IMR-90 (cell line): ENCODE results near the gene NXPH2. TPM values are rescaled to one million over a fixed set of nuclear protein-coding genes. Genes with fewer than 3 reads are reported as not detected.

Source experiments
- ATAC-seq: fragments of 200-7000 bp; cut with Tn5 transposase; 2 replicates; pipeline ENCODE4 v1.9.1; 2020; ENCODE audit warnings: low read depth, mild to moderate bottlenecking, moderate library complexity
- BruUV-seq: library from RNA; stranded (reverse); fragments of 400-500 nt; replicated peaks from 2 replicates; lab custom pipeline; 2021; lab: Mats Ljungman, UMichigan
- CTCF ChIA-PET: fragments of 300-600 bp; formaldehyde crosslinking; extraction: SDS; loops from one replicate; lab custom pipeline; 2021; ENCODE audit warnings: antibody characterized with exemption; lab: Yijun Ruan, JAX
- POLR2A ChIA-PET: fragments of 300-600 bp; sonication (Branson Sonifier 250); formaldehyde crosslinking; loops from one replicate; lab custom pipeline; 2022; ENCODE audit warnings: antibody characterized with exemption; ENCODE audit not compliant: unreplicated experiment; lab: Charles Lee
- DNase-seq: peaks from one replicate; pipeline ENCODE4 v3.0.0; 2013
- H2AFZ ChIP-seq: replicated peaks from 2 replicates; pipeline ENCODE3; 2013; ENCODE audit warnings: low read length, mild to moderate bottlenecking; ENCODE audit not compliant: poor library complexity
- H2AK5ac ChIP-seq: 2 replicates; pipeline ENCODE4 v1.6.1; 2013; ENCODE audit warnings: low read depth, low read length, inconsistent platforms
- H2AK9ac ChIP-seq: replicated peaks from 2 replicates; pipeline ENCODE3; 2013; ENCODE audit warnings: mild to moderate bottlenecking, low read depth, low read length, moderate library complexity; ENCODE audit not compliant: poor library complexity
- H2BK120ac ChIP-seq: 2 replicates; pipeline ENCODE4 v1.6.1; 2013; ENCODE audit warnings: low read depth, low read length, inconsistent platforms
- H2BK15ac ChIP-seq: 3 replicates; pipeline ENCODE4 v1.6.1; 2013; ENCODE audit warnings: low read depth, low read length, inconsistent platforms
- H2BK20ac ChIP-seq: 2 replicates; pipeline ENCODE4 v1.6.1; 2013; ENCODE audit warnings: low read depth, mild to moderate bottlenecking, inconsistent platforms, low read length, moderate library complexity
- H2BK5ac ChIP-seq: 2 replicates; pipeline ENCODE4 v1.6.1; 2013; ENCODE audit warnings: mild to moderate bottlenecking, low read depth, low read length, inconsistent platforms; ENCODE audit not compliant: poor library complexity, severe bottlenecking
- H3K14ac ChIP-seq: replicated peaks from 2 replicates; pipeline ENCODE4 v1.6.1; 2013; ENCODE audit warnings: low read depth, low read length, inconsistent platforms
- H3K18ac ChIP-seq: 2 replicates; pipeline ENCODE4 v1.6.1; 2013; ENCODE audit warnings: low read depth, low read length, control low read depth
- H3K23ac ChIP-seq: 2 replicates; pipeline ENCODE4 v1.6.1; 2013; ENCODE audit warnings: low read depth, low read length, inconsistent platforms
- H3K27ac ChIP-seq: 2 replicates; pipeline ENCODE4 v1.5.1; 2013; ENCODE audit warnings: mild to moderate bottlenecking, control low read depth, low read length; ENCODE audit not compliant: insufficient read depth
- H3K27me3 ChIP-seq: 2 replicates; pipeline ENCODE4 v1.6.1; 2013; ENCODE audit warnings: low read length; ENCODE audit not compliant: control insufficient read depth, insufficient read depth
- H3K36me3 ChIP-seq: 2 replicates; pipeline ENCODE4 v1.6.1; 2013; ENCODE audit warnings: low read length, mixed read lengths; ENCODE audit not compliant: control insufficient read depth, insufficient read depth
- H3K4ac ChIP-seq: 2 replicates; pipeline ENCODE4 v1.6.1; 2013; ENCODE audit warnings: low read depth, low read length, inconsistent platforms
- H3K4me1 ChIP-seq: 2 replicates; pipeline ENCODE4 v1.6.1; 2013; ENCODE audit warnings: low read length, mixed read lengths; ENCODE audit not compliant: control insufficient read depth, insufficient read depth
- H3K4me2 ChIP-seq: 2 replicates; pipeline ENCODE4 v1.6.1; 2013; ENCODE audit warnings: low read depth, mild to moderate bottlenecking, control low read depth, low read length, moderate library complexity
- H3K4me3 ChIP-seq: 2 replicates; pipeline ENCODE4 v1.5.1; 2013; ENCODE audit warnings: low read depth, mild to moderate bottlenecking, control low read depth, low read length, moderate library complexity; ENCODE audit not compliant: insufficient read depth
- H3K56ac ChIP-seq: 2 replicates; pipeline ENCODE4 v1.6.1; 2013; ENCODE audit warnings: low read length, inconsistent platforms; ENCODE audit not compliant: insufficient read depth; ENCODE audit errors: extremely low read depth
- H3K79me1 ChIP-seq, 2 experiments: 2 replicates each; pipeline ENCODE4 v1.6.1; 2013; ENCODE audit warnings: low read length in 2 of 2, inconsistent platforms in 1 of 2, low read depth in 1 of 2
- H3K9ac ChIP-seq: 2 replicates; pipeline ENCODE4 v1.6.1; 2013; ENCODE audit warnings: low read depth, low read length, control low read depth
- H3K9me1 ChIP-seq: 2 replicates; pipeline ENCODE4 v1.6.1; 2013; ENCODE audit warnings: low read length, inconsistent platforms; ENCODE audit not compliant: insufficient read depth
- H3K9me3 ChIP-seq: 2 replicates; pipeline ENCODE4 v1.6.1; 2013; ENCODE audit warnings: low read length; ENCODE audit not compliant: control insufficient read depth, insufficient read depth
- H4K20me1 ChIP-seq: 2 replicates; pipeline ENCODE4 v1.6.1; 2013; ENCODE audit warnings: low read length, inconsistent platforms; ENCODE audit not compliant: insufficient read depth
- H4K5ac ChIP-seq: 2 replicates; pipeline ENCODE4 v1.6.1; 2013; ENCODE audit warnings: mild to moderate bottlenecking, low read depth, low read length, control low read depth
- H4K8ac ChIP-seq, 2 experiments: 2 replicates each; pipeline ENCODE4 v1.6.1; 2013; ENCODE audit warnings: low read depth in 2 of 2, low read length in 2 of 2, control low read depth in 1 of 2, inconsistent platforms in 1 of 2
- H4K91ac ChIP-seq: 2 replicates; pipeline ENCODE4 v1.6.1; 2013; ENCODE audit warnings: low read depth, low read length, inconsistent platforms; ENCODE audit not compliant: insufficient read depth
- BHLHE40 ChIP-seq: fragments of 150-350 bp; IDR thresholded peaks from 2 replicates; pipeline ENCODE4 v1.6.1; 2016; ENCODE audit warnings: mild to moderate bottlenecking, low read depth, low read length
- CEBPB ChIP-seq: IDR thresholded peaks from 2 replicates; pipeline ENCODE4 v1.6.1; 2012; ENCODE audit warnings: low read depth, low read length, improper control_type of control experiment
- CHD1 ChIP-seq: IDR thresholded peaks from 2 replicates; pipeline ENCODE4 v1.6.1; 2012; ENCODE audit warnings: low read depth, low read length, improper control_type of control experiment
- CTCF ChIP-seq: conservative IDR thresholded peaks from 2 replicates; pipeline ENCODE4 v1.5.1; 2012; ENCODE audit warnings: mild to moderate bottlenecking, low read depth, low read length, improper control_type of control experiment
- ELK1 ChIP-seq: fragments of 150-350 bp; IDR thresholded peaks from 2 replicates; pipeline ENCODE4 v1.6.1; 2016; ENCODE audit warnings: low read depth, mild to moderate bottlenecking, low read length, moderate library complexity, borderline replicate concordance
- FOS ChIP-seq: fragments of 150-350 bp; IDR thresholded peaks from 2 replicates; pipeline ENCODE4 v1.6.1; 2016; ENCODE audit warnings: low read depth, low read length
- MAFK ChIP-seq: IDR thresholded peaks from 2 replicates; pipeline ENCODE4 v1.6.1; 2012; ENCODE audit warnings: low read depth, low read length, improper control_type of control experiment
- MAZ ChIP-seq: IDR thresholded peaks from 2 replicates; pipeline ENCODE4 v1.6.1; 2012; ENCODE audit warnings: low read depth, mild to moderate bottlenecking, low read length, improper control_type of control experiment, moderate library complexity, borderline replicate concordance
- MXI1 ChIP-seq: IDR thresholded peaks from 2 replicates; pipeline ENCODE4 v1.6.1; 2012; ENCODE audit warnings: low read depth, mild to moderate bottlenecking, low read length, moderate library complexity, borderline replicate concordance
- NFE2L2 ChIP-seq: fragments of 150-350 bp; IDR thresholded peaks from 2 replicates; pipeline ENCODE4 v1.6.1; 2016; ENCODE audit warnings: low read depth, mild to moderate bottlenecking, low read length
- POLR2A ChIP-seq: IDR thresholded peaks from 2 replicates; pipeline ENCODE4 v1.6.1; 2012; ENCODE audit warnings: mild to moderate bottlenecking, low read depth, low read length
- RAD21 ChIP-seq: IDR thresholded peaks from 2 replicates; pipeline ENCODE4 v1.6.1; 2012; ENCODE audit warnings: low read length, improper control_type of control experiment
- RCOR1 ChIP-seq: IDR thresholded peaks from 2 replicates; pipeline ENCODE4 v1.6.1; 2012; ENCODE audit warnings: mild to moderate bottlenecking, low read length, improper control_type of control experiment; ENCODE audit not compliant: insufficient replicate concordance
- RFX5 ChIP-seq: IDR thresholded peaks from 2 replicates; pipeline ENCODE4 v1.8.0; 2012; ENCODE audit warnings: low read depth, mild to moderate bottlenecking, low read length, moderate library complexity
- SMC3 ChIP-seq: fragments of 150-350 bp; IDR thresholded peaks from 2 replicates; pipeline ENCODE4 v1.6.1; 2016; ENCODE audit warnings: low read depth, mild to moderate bottlenecking, antibody characterized with exemption, low read length, moderate library complexity
- USF2 ChIP-seq: fragments of 150-350 bp; IDR thresholded peaks from 2 replicates; pipeline ENCODE4 v1.6.1; 2017; ENCODE audit warnings: mild to moderate bottlenecking, antibody characterized with exemption, low read length, low read depth
- WGBS, 2 experiments: methylation state at CpG; one replicate each; pipeline versions ENCODE4 v1.1.5 to v1.1.7; 2013; ENCODE audit warnings: missing lambda C conversion rate in 2 of 2; ENCODE audit not compliant: insufficient read length in 1 of 2; ENCODE audit errors: extremely low coverage in 2 of 2; 5-methylcytosine and 5-hydroxymethylcytosine counted together
- dilution Hi-C: fragments of 300-500 bp; cut with HindIII; formaldehyde crosslinking; loops from one replicate; pipeline ENCODE4 v1.14.3; 2018; ENCODE audit warnings: low sequenced_read_pairs; ENCODE audit not compliant: unreplicated experiment
- in situ Hi-C: fragments of 300-500 bp; cut with MboI; formaldehyde crosslinking; loops from 3 replicates; pipeline ENCODE4 v1.14.3; 2019; ENCODE audit warnings: low sequenced_read_pairs, inconsistent platforms, mixed read lengths
- intact Hi-C: fragments of 100-400 bp; cut with micrococcal nuclease; formaldehyde crosslinking; loops from 2 replicates; pipeline ENCODE4 v1.10.0; 2022
- polyA plus RNA-seq, 3 experiments: library from polyadenylated mRNA; depleted of rRNA; stranded (reverse); fragments of >200 nt; gene quantifications; 2 replicates each; pipeline ENCODE4 v1.2.3, GENCODE V29; 2012; ENCODE audit warnings: low replicate concordance in 1 of 3
- total RNA-seq: library from RNA; depleted of rRNA; stranded (reverse); fragments of >200 nt; gene quantifications from 2 replicates; pipeline ENCODE4 v1.2.3, GENCODE V29; 2012

The NXPH2 gene
- total and polyA plus RNA-seq, 2 of the 4 experiments (the other 2 are of a cell fraction), result not detected

GRCh38 chr2:138700716-138701115 is 79.5 kb downstream of the NXPH2 start:
- Histone ChIP-seq H2BK120ac (no peak overlapping the region), H4K20me1 (no peaks in the 10 kb centered on the region), H2BK20ac (no peak overlapping the region), H3K14ac (no peak overlapping the region), H2AK5ac (no peak overlapping the region), H3K79me1 (no peaks in the 10 kb centered on the region), H3K9me1 (no peaks in the 10 kb centered on the region), H3K4me2 (no peak overlapping the region), H3K4ac (no peak overlapping the region), H2AFZ (no peak overlapping the region), H4K8ac (no peak overlapping the region), H3K56ac (no peak overlapping the region), H2AK9ac (no peak overlapping the region), H3K9me3 (no peaks in the 10 kb centered on the region), H3K4me1 (no peaks in the 10 kb centered on the region), H2BK5ac (no peak overlapping the region), H3K18ac (no peak overlapping the region), H3K27ac (no peak overlapping the region), H2BK15ac (no peak overlapping the region), H3K4me3 (no peak overlapping the region), H3K23ac (no peak overlapping the region), H3K9ac (no peak overlapping the region), H4K5ac (no peak overlapping the region), H4K91ac (no peak overlapping the region), H3K27me3 (no peaks in the 10 kb centered on the region; the same call in 1 of the 2 replicates), H3K36me3 (no peaks in the 10 kb centered on the region)
- no CpG with 5 or more reads among the region's 8 CpGs for WGBS, 2 experiments
- no TSS peak for BruUV-seq
- ChIA-PET POLR2A (no interaction called here), CTCF (no interaction called here)
- no peak for DNase-seq
- ATAC-seq, result no peak
- TF ChIP-seq CTCF (no peak), MAFK (no peak), NFE2L2 (no peak), SMC3 (no peak), RCOR1 (no peak), BHLHE40 (no peak), FOS (no peak), USF2 (no peak), ELK1 (no peak), RFX5 (no peak), CHD1 (no peak), POLR2A (no peak), MXI1 (no peak), MAZ (no peak), CEBPB (no peak), RAD21 (no peak)
- in situ Hi-C loops (no loop called here), intact Hi-C loops (loop anchor here (10.0 kb wide), 1 partner anchor 786 kb away; no protein-coding TSS in a partner anchor), dilution Hi-C loops (no loop called here)
